HepG2 (cell line): Measurements from ENCODE around the gene MAN2A2. TPM values are rescaled to one million over a fixed set of nuclear protein-coding genes. Genes with fewer than 3 reads are reported as not detected.
A peak's percentile ranks its signal among the peaks of the same experiment; 100 is the strongest.

Experiments used
- ARID2 ChIP-seq: sonication (generic); formaldehyde crosslinking; IDR thresholded peaks from 2 replicates; pipeline ENCODE4 v1.8.1; 2022; ENCODE audit warnings: mild to moderate bottlenecking, missing genetic modification reagents, borderline replicate concordance
- ARNTL ChIP-seq: sonication (generic); formaldehyde crosslinking; IDR thresholded peaks from 2 replicates; pipeline ENCODE4 v1.4.0; 2020; ENCODE audit warnings: mild to moderate bottlenecking, missing genetic modification reagents
- BHLHE40 ChIP-seq: IDR thresholded peaks from 2 replicates; pipeline ENCODE4 v1.6.1; 2011; ENCODE audit warnings: low read length, improper control_type of control experiment
- CSRNP2 ChIP-seq: sonication (generic); formaldehyde crosslinking; conservative IDR thresholded peaks from 2 replicates; pipeline ENCODE4 v1.8.0; 2022; ENCODE audit warnings: low read depth, missing genetic modification reagents
- DNMT1 ChIP-seq: sonication (generic); formaldehyde crosslinking; IDR thresholded peaks from 2 replicates; pipeline ENCODE4 v1.5.1; 2020; ENCODE audit warnings: mild to moderate bottlenecking, missing genetic modification reagents
- ELF1 ChIP-seq: sonication (generic); formaldehyde crosslinking; IDR thresholded peaks from 2 replicates; pipeline ENCODE4 v1.4.0; 2020; ENCODE audit warnings: missing genetic modification reagents
- FOXK2 ChIP-seq: fragments of 450-650 bp; IDR thresholded peaks from 2 replicates; pipeline ENCODE4 v1.6.1; 2016
- FOXO1 ChIP-seq: sonication (generic); formaldehyde crosslinking; IDR thresholded peaks from 2 replicates; pipeline ENCODE4 v1.4.0; 2020; ENCODE audit warnings: missing genetic modification reagents
- HNRNPH1 ChIP-seq: fragments of 200-400 bp; formaldehyde crosslinking; optimal IDR thresholded peaks from 2 replicates; pipeline ENCODE3; 2017; ENCODE audit warnings: mild to moderate bottlenecking, low read depth, low read length
- ISL2 ChIP-seq: sonication (generic); formaldehyde crosslinking; IDR thresholded peaks from 2 replicates; pipeline ENCODE4 v1.5.0; 2020; ENCODE audit warnings: missing genetic modification reagents
- KAT7 ChIP-seq: IDR thresholded peaks from 2 replicates; pipeline ENCODE4 v1.6.1; 2018; ENCODE audit warnings: borderline replicate concordance, missing compliant biosample characterization
- KLF15 ChIP-seq: sonication (generic); formaldehyde crosslinking; IDR thresholded peaks from 2 replicates; pipeline ENCODE4 v1.8.1; 2023; ENCODE audit warnings: borderline replicate concordance, mild to moderate bottlenecking, inconsistent platforms, missing genetic modification reagents, mixed read lengths
- MAFF ChIP-seq: IDR thresholded peaks from 2 replicates; pipeline ENCODE4 v1.6.1; 2011; ENCODE audit warnings: low read depth, low read length, improper control_type of control experiment
- MXD1 ChIP-seq: sonication (generic); formaldehyde crosslinking; IDR thresholded peaks from 2 replicates; pipeline ENCODE4 v1.4.0; 2020; ENCODE audit warnings: mild to moderate bottlenecking, missing genetic modification reagents
- NR2F2 ChIP-seq: IDR thresholded peaks from 2 replicates; pipeline ENCODE4 v1.6.1; 2012; ENCODE audit warnings: low read depth, inconsistent platforms, borderline replicate concordance
- ONECUT2 ChIP-seq: sonication (generic); formaldehyde crosslinking; IDR thresholded peaks from 2 replicates; pipeline ENCODE4 v1.4.0; 2020; ENCODE audit warnings: missing genetic modification reagents
- RELA ChIP-seq: sonication (generic); formaldehyde crosslinking; IDR thresholded peaks from 2 replicates; pipeline ENCODE4 v1.4.0; 2020; ENCODE audit warnings: missing genetic modification reagents
- SALL2 ChIP-seq: sonication (generic); formaldehyde crosslinking; IDR thresholded peaks from 2 replicates; pipeline ENCODE4 v1.8.1; 2023; ENCODE audit warnings: mild to moderate bottlenecking, missing genetic modification reagents, inconsistent platforms
- SNAPC4 ChIP-seq: sonication (generic); formaldehyde crosslinking; IDR thresholded peaks from 2 replicates; pipeline ENCODE4 v1.4.0; 2020; ENCODE audit warnings: mild to moderate bottlenecking, missing genetic modification reagents
- SP1 ChIP-seq, 2 experiments: fragments of 450-650 bp in 1 of 2; sonication (generic) in 1 of 2; formaldehyde crosslinking in 1 of 2; IDR thresholded peaks; 2 replicates each; pipeline versions ENCODE4 v1.4.0 to v1.6.1; 2016 to 2020; ENCODE audit warnings: missing genetic modification reagents in 1 of 2
- SYNCRIP ChIP-seq: fragments of 200-400 bp; formaldehyde crosslinking; IDR thresholded peaks from 2 replicates; pipeline ENCODE4 v1.6.1; 2018; ENCODE audit warnings: mild to moderate bottlenecking, low read depth, low read length; ENCODE audit not compliant: insufficient read depth
- ZKSCAN5 ChIP-seq: sonication (generic); formaldehyde crosslinking; IDR thresholded peaks from 2 replicates; pipeline ENCODE4 v1.5.1; 2020; ENCODE audit warnings: mild to moderate bottlenecking, missing genetic modification reagents
- ZNF124 ChIP-seq: sonication (generic); formaldehyde crosslinking; IDR thresholded peaks from 2 replicates; pipeline ENCODE4 v1.4.0; 2020; ENCODE audit warnings: missing genetic modification reagents
- ZNF160 ChIP-seq: sonication (generic); formaldehyde crosslinking; IDR thresholded peaks from 2 replicates; pipeline ENCODE4 v1.8.0; 2022; ENCODE audit warnings: mild to moderate bottlenecking, inconsistent platforms, missing genetic modification reagents
- ZNF615 ChIP-seq: sonication (generic); formaldehyde crosslinking; IDR thresholded peaks from 2 replicates; pipeline ENCODE4 v1.5.0; 2020; ENCODE audit warnings: mild to moderate bottlenecking, missing genetic modification reagents, borderline replicate concordance
- ZNF7 ChIP-seq: IDR thresholded peaks from 2 replicates; pipeline ENCODE4 v1.6.1; 2016; ENCODE audit warnings: missing biosample characterization, missing genetic modification reagents
- ZNF747 ChIP-seq: sonication (generic); formaldehyde crosslinking; IDR thresholded peaks from 2 replicates; pipeline ENCODE4 v1.8.1; 2023; ENCODE audit warnings: missing genetic modification reagents, mild to moderate bottlenecking, borderline replicate concordance
- ZNF878 ChIP-seq: sonication (generic); formaldehyde crosslinking; IDR thresholded peaks from 2 replicates; pipeline ENCODE4 v1.8.1; 2023; ENCODE audit warnings: mild to moderate bottlenecking, missing genetic modification reagents, moderate library complexity
- ZSCAN25 ChIP-seq: sonication (generic); formaldehyde crosslinking; IDR thresholded peaks from 2 replicates; pipeline ENCODE4 v1.8.0; 2022; ENCODE audit warnings: mild to moderate bottlenecking, missing genetic modification reagents
- polyA plus RNA-seq, 8 experiments: library from polyadenylated mRNA; depleted of rRNA in 3 of 8; stranded (reverse) in 7 of 8; unstranded in 1 of 8; fragments of >200 nt; fragmentation: Illumina TruSeq in 4 of 8; extraction: Trizol in 4 of 8; gene quantifications; 2 replicates each; pipeline versions ENCODE4 v1.2.1 to v1.2.3, GENCODE V29; 2011 to 2016; ENCODE audit warnings: low read depth in 4 of 8, missing spikeins in 1 of 8, mixed read lengths in 1 of 8; ENCODE audit not compliant: insufficient read depth in 1 of 8
- total RNA-seq, 5 experiments: library from RNA; depleted of rRNA; stranded (reverse); fragments of >200 nt; fragmentation: Illumina TruSeq; extraction: Trizol; gene quantifications; 2 replicates each; pipeline ENCODE4 v1.2.3, GENCODE V29; 2016; ENCODE audit warnings: low read depth in 1 of 5

Gene MAN2A2
- total and polyA plus RNA-seq, 2 of the 13 experiments (the other 11 are each of a cell fraction or from before 2014, with no cell fraction given), result 17.5 to 51.5 TPM

- no peak for TF ChIP-seq FOXO1 (CRISPR knock-in tag)
- no peak for TF ChIP-seq DNMT1
- TF ChIP-seq BHLHE40, result no peak
- TF ChIP-seq ZSCAN25, result no peak
- 0 out of 2 replicates have a peak, but pooled peaks have one; percentile 6 for TF ChIP-seq ZNF160 (CRISPR knock-in tag)
- no peak for TF ChIP-seq NR2F2
- TF ChIP-seq ZNF747 (CRISPR knock-in tag), result no peak
- TF ChIP-seq SALL2 (CRISPR knock-in tag), result no peak
- TF ChIP-seq ELF1 (CRISPR knock-in tag), result no peak
- TF ChIP-seq ONECUT2 (CRISPR knock-in tag), result no peak
- TF ChIP-seq ARNTL (CRISPR knock-in tag), result no peak
- TF ChIP-seq FOXK2, result no peak
- TF ChIP-seq MXD1 (CRISPR knock-in tag), result 0 out of 2 replicates have a peak, but pooled peaks have one; percentile 5
- TF ChIP-seq ZNF615 (CRISPR knock-in tag), result no peak
- peak; percentile 13; the same call in 1 of the 2 replicates for TF ChIP-seq KAT7 (CRISPR knock-in tag)
- TF ChIP-seq RELA (CRISPR knock-in tag), result no peak
- no peak for TF ChIP-seq ISL2 (CRISPR knock-in tag)
- TF ChIP-seq SYNCRIP, result no peak
- no peak for TF ChIP-seq KLF15 (CRISPR knock-in tag)
- no peak for TF ChIP-seq ZNF124
- TF ChIP-seq ZNF7, result no peak
- TF ChIP-seq ARID2 (CRISPR knock-in tag), result no peak
- no peak for TF ChIP-seq CSRNP2 (CRISPR knock-in tag)
- no peak for TF ChIP-seq SP1 (IDR thresholded peaks at IDR 0.05)
- no peak for TF ChIP-seq SP1 (CRISPR knock-in tag; IDR thresholded peaks at IDR 0.05)
- no peak for TF ChIP-seq ZKSCAN5
- TF ChIP-seq MAFF, result no peak
- no peak for TF ChIP-seq ZNF878 (CRISPR knock-in tag)
- no peak for TF ChIP-seq HNRNPH1
- no peak for TF ChIP-seq SNAPC4
Observed at GRCh38 chr15:90931575-90931827, 28.4 kb downstream of the MAN2A2 start (continued).
